GM12865 (cell line): ENCODE data around the gene EHMT1.
A peak's percentile ranks its signal among the peaks of the same experiment; 100 is the strongest.

ENCODE experiments used
- DNase-seq: peaks from one replicate; pipeline ENCODE4 v3.0.0; 2010; ENCODE audit warnings: low read depth
- H3K4me3 ChIP-seq: 2 replicates; pipeline ENCODE4 v1.5.1; 2011; ENCODE audit warnings: mild to moderate bottlenecking, low read depth, low read length, control low read depth
- TF ChIP-seq, protein P1 (sequence below): IDR thresholded peaks from 2 replicates; pipeline ENCODE4 v1.5.1; 2011; ENCODE audit warnings: low read length, control low read depth, low read depth, inconsistent platforms; ENCODE audit not compliant: insufficient read depth; ENCODE audit errors: missing control alignments

EHMT1 gene

DNA sequence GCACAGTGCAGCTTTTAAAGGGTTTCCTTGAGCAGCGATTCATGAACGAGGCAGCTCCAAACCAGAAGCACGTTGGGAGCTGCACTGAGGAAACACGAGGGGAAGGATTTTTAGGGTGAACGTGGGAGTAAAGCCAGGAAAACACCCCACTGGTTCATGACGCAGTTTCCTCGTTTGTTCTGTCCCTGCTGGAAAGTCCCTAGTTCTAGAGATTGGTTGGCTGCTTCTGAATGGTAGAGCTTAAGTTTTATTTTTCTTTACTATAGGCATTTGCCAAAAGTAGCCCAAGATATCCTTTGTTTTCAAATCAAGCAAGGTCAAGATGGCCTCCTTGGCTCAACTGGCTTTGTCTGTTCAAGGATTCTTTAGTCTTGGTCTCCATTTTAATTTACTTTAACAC is 142.2 kb downstream of the EHMT1 start:
- DNase-seq: peak; percentile 84
- H3K4me3 ChIP-seq: peak overlapping the region; percentile 5; the same call in 1 of the 2 replicates
- TF ChIP-seq, protein P1, sequence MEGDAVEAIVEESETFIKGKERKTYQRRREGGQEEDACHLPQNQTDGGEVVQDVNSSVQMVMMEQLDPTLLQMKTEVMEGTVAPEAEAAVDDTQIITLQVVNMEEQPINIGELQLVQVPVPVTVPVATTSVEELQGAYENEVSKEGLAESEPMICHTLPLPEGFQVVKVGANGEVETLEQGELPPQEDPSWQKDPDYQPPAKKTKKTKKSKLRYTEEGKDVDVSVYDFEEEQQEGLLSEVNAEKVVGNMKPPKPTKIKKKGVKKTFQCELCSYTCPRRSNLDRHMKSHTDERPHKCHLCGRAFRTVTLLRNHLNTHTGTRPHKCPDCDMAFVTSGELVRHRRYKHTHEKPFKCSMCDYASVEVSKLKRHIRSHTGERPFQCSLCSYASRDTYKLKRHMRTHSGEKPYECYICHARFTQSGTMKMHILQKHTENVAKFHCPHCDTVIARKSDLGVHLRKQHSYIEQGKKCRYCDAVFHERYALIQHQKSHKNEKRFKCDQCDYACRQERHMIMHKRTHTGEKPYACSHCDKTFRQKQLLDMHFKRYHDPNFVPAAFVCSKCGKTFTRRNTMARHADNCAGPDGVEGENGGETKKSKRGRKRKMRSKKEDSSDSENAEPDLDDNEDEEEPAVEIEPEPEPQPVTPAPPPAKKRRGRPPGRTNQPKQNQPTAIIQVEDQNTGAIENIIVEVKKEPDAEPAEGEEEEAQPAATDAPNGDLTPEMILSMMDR: no peak

DNA sequence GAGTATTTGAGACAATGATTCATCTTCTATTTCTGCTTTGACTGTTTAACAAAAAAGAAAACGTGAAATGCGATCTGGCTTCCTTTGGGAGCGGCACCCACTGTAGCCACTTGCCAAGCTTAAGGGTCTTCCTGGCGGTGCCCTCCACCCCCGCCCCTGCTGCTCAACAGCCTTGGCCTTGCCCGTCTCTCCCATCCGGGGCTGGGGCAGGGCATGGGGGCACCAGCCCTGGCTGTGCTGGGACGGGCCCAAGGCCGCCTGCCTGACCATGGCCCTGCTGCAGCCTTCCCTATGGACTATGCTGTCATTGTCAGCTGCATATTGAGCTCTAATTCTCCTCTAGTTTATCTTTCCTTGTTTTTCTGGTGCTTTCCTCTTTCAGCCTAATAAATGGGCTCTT is 143.0 kb downstream of the EHMT1 start:
- TF ChIP-seq, protein P1: no peak
- no peak for DNase-seq
- no peak overlapping the region for H3K4me3 ChIP-seq

DNA sequence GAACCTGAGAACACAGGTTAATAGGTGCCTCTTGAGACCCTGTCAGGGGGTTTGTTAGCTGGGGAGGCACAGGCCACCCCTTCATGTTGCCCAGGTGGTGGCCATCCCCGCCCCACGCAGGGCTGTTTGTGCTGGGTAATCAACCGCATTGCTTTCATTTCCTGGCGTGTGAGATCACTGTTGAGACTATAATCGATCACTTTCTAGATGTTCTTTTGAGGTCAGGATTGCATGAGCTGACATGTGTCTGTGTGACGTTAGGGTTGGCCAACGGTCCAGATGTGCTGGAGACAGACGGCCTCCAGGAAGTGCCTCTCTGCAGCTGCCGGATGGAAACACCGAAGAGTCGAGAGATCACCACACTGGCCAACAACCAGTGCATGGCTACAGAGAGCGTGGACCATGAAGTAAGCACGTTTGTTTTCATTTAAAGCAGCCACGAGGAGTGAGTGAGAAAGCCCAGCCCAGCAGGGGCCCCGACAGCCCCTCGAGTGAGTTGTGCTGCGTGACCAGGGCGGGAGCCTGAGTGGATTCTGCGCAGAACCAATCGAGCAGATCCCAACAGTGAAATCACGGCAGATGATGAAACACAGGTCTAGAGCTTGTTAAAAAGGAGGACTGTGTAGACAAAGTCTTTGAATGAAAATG is 143.7 kb downstream of the EHMT1 start:
- TF ChIP-seq, protein P1: no peak
- peak overlapping the region; percentile 7 for H3K4me3 ChIP-seq
- DNase-seq: peak; percentile 93

DNA sequence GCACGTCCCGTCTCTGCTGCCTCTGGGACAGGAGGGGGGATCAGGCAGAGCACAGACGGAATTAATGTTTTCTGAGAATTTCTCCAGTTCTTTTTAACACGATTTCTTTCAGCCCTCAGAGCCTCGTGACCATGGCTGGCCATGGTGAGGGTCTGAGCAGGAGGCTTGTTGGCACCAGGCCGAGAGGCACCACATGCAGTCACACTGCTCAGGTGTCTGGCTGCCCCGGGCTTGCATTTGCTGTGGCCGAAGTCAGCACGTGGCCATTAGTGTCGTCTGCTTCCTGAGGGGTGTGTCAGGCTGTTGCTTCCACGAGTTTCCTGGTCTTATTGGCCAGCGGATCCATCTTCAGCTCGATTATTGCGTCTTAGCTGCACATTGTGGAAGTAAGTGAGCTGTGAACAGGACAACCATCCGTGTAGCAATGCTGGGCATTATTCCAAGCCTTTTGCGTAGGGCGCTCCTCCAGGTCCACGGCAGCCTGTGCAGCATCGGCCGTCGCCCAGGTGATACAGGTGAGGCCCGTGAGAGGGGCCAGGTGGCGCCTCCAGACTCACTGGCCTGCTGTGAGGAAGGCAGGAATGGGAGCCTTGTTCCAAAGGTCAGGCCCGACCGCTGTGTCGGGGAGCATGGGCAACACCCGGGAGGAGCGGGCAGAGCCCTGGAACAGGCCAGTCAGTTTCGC is 144.6 kb downstream of the EHMT1 start:
- TF ChIP-seq, protein P1: no peak
- no peak overlapping the region for H3K4me3 ChIP-seq
- no peak for DNase-seq

DNA sequence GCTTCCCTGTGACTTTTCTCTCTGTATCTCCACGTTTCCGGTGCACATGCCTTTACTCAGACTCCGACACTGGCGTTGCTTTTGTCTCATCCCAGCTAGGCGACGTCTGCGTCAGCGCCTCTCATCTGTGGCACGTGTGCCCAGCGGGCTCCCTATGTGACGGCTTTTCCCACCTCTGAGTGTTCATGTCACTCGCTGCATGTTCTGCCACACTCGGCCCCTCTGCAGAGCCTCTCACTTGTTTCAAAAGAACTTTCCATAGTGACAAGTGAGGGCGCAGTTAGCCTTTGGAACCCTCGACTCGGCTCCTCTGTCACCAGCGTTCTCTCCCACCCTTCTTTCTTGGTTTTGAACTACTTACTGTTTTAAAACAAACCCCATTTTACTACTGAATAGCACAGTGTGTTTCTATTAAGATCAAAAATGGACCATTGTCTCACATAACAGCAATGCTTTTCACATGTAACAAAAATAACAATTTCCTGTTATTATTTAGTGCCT is 145.4 kb downstream of the EHMT1 start:
- H3K4me3 ChIP-seq: no peak overlapping the region
- no peak for DNase-seq
- TF ChIP-seq, protein P1: no peak

DNA sequence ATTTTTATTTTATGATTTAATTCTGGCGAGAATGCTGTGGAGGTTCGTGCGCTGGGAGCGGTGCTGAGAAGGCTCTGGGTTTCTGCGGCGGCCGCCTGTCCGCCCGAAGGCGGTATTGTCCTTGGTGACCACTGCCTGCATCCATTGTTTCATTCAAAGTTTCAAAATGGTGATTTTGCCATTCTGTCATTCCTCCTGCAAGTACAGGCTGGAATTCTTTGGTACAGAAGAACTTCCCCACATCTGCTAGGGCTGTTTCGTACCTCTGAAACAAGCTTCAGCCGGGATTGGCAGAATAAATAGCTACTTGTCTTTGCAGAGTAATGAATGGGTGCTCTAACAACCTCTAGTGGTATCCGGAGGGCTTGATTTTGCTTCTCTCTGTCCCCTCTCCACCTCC is 146.2 kb downstream of the EHMT1 start:
- no peak for DNase-seq
- H3K4me3 ChIP-seq: no peak overlapping the region
- TF ChIP-seq, protein P1: no peak
